H1 (cell line): ENCODE results near the gene VARS2. TPM values are rescaled to one million over a fixed set of nuclear protein-coding genes. Genes with fewer than 3 reads are reported as not detected.
A peak's percentile ranks its signal among the peaks of the same experiment; 100 is the strongest.

Source experiments
- CTCF ChIA-PET: fragments of 300-600 bp; sonication (Branson Sonifier 250); formaldehyde crosslinking; loops from one replicate; lab custom pipeline; 2021; ENCODE audit not compliant: partially characterized antibody; lab: Charles Lee
- POLR2A ChIA-PET: fragments of 300-600 bp; sonication (Branson Sonifier 250); formaldehyde crosslinking; loops from one replicate; lab custom pipeline; 2021; ENCODE audit warnings: inconsistent platforms; ENCODE audit not compliant: partially characterized antibody; lab: Charles Lee
- DNase-seq, 2 experiments: peaks; one replicate each; pipeline versions ENCODE4 v3.0.0 to v3.0.0-alpha.2; 2010 to 2022; ENCODE audit warnings: low spot score in 2 of 2, low read depth in 1 of 2, mixed read lengths in 1 of 2
- FAIRE-seq: peaks from 2 replicates; lab custom pipeline; 2011; peaks lifted over from hg19 to GRCh38; lab: Jason Lieb, UNC
- H2AFZ ChIP-seq: 2 replicates; pipeline ENCODE4 v1.8.1; 2012; ENCODE audit warnings: low read length, inconsistent platforms
- H2AK5ac ChIP-seq: 2 replicates; pipeline ENCODE4 v1.6.1; 2013; ENCODE audit warnings: low read depth, low read length
- H2BK120ac ChIP-seq: replicated peaks from 2 replicates; pipeline ENCODE3; 2013; ENCODE audit warnings: low read depth, low read length, inconsistent platforms
- H2BK12ac ChIP-seq: 2 replicates; pipeline ENCODE4 v1.6.1; 2013; ENCODE audit warnings: low read depth, low read length
- H2BK15ac ChIP-seq: 2 replicates; pipeline ENCODE4 v1.6.1; 2013; ENCODE audit warnings: low read length
- H2BK20ac ChIP-seq: 2 replicates; pipeline ENCODE4 v1.6.1; 2013; ENCODE audit warnings: low read length
- H2BK5ac ChIP-seq: 2 replicates; pipeline ENCODE4 v1.6.1; 2013; ENCODE audit warnings: low read depth, low read length
- H3K14ac ChIP-seq: 2 replicates; pipeline ENCODE4 v1.6.1; 2013; ENCODE audit warnings: inconsistent platforms; ENCODE audit not compliant: insufficient read length
- H3K18ac ChIP-seq: 2 replicates; pipeline ENCODE4 v1.6.1; 2013; ENCODE audit warnings: low read length; ENCODE audit errors: extremely low read depth
- H3K23ac ChIP-seq: 2 replicates; pipeline ENCODE4 v1.6.1; 2013; ENCODE audit warnings: inconsistent platforms; ENCODE audit not compliant: insufficient read length
- H3K23me2 ChIP-seq: 2 replicates; pipeline ENCODE4 v1.6.1; 2013; ENCODE audit warnings: low read depth, low read length
- H3K27ac ChIP-seq: 2 replicates; pipeline ENCODE4 v1.6.1; 2011; ENCODE audit warnings: low read depth, low read length, inconsistent platforms
- H3K27me3 ChIP-seq, 4 experiments: replicated peaks in 1 of 4; 1 replicate in 1 of 4; 2 replicates in 3 of 4; pipeline versions ENCODE4 v1.6.1 to v1.8.1; 2011 to 2013; ENCODE audit warnings: low read length in 3 of 4, mild to moderate bottlenecking in 3 of 4, inconsistent platforms in 2 of 4, mixed read lengths in 2 of 4, moderate library complexity in 1 of 4; ENCODE audit not compliant: control insufficient read depth in 3 of 4, insufficient read depth in 3 of 4; ENCODE audit errors: extremely low read depth in 1 of 4
- H3K36me3 ChIP-seq, 4 experiments: 2 replicates each; pipeline versions ENCODE4 v1.6.1 to v1.8.1; 2011 to 2013; ENCODE audit warnings: mild to moderate bottlenecking in 4 of 4, low read length in 3 of 4, moderate library complexity in 2 of 4, control low read depth in 1 of 4, inconsistent platforms in 1 of 4; ENCODE audit not compliant: insufficient read depth in 4 of 4, control insufficient read depth in 2 of 4
- H3K4ac ChIP-seq: replicated peaks from 2 replicates; pipeline ENCODE3; 2013; ENCODE audit warnings: low read length, low read depth, mixed read lengths, inconsistent platforms; ENCODE audit not compliant: insufficient read length
- H3K4me1 ChIP-seq, 4 experiments: replicated peaks in 1 of 4; 1 replicate in 1 of 4; 2 replicates in 3 of 4; pipeline versions ENCODE4 v1.6.1 to v1.8.1; 2011 to 2013; ENCODE audit warnings: low read length in 3 of 4, inconsistent platforms in 2 of 4, mixed read lengths in 1 of 4; ENCODE audit not compliant: insufficient read depth in 4 of 4, control insufficient read depth in 3 of 4
- H3K4me2 ChIP-seq, 2 experiments: 2 replicates each; pipeline versions ENCODE4 v1.6.1 to v1.8.1; 2011 to 2013; ENCODE audit warnings: low read depth in 2 of 2, low read length in 2 of 2, control low read depth in 1 of 2, inconsistent platforms in 1 of 2, mild to moderate bottlenecking in 1 of 2; ENCODE audit not compliant: insufficient read depth in 1 of 2
- H3K4me3 ChIP-seq, 4 experiments: fragments of 200-600, 300-600 bp in 1 of 4; sonication (generic), shearing (Covaris generic), sonication (Bioruptor Twin) in 1 of 4; 2 replicates each; pipeline versions ENCODE4 v1.5.1 to v1.8.1; 2011 to 2016; ENCODE audit warnings: low read length in 4 of 4, low read depth in 3 of 4, control low read depth in 2 of 4, inconsistent platforms in 2 of 4, mild to moderate bottlenecking in 2 of 4, mixed read lengths in 1 of 4, moderate library complexity in 1 of 4; ENCODE audit not compliant: insufficient read depth in 2 of 4; ENCODE audit errors: extremely low read depth in 1 of 4
- H3K56ac ChIP-seq: replicated peaks from 2 replicates; pipeline ENCODE3; 2013; ENCODE audit warnings: low read depth, mild to moderate bottlenecking, mixed read lengths, low read length, inconsistent platforms; ENCODE audit not compliant: insufficient read length
- H3K79me1 ChIP-seq: 2 replicates; pipeline ENCODE4 v1.6.1; 2013; ENCODE audit warnings: low read depth, low read length, control low read depth
- H3K79me2 ChIP-seq, 2 experiments: 2 replicates each; pipeline versions ENCODE4 v1.6.1 to v1.8.1; 2012 to 2013; ENCODE audit warnings: low read length in 2 of 2, mild to moderate bottlenecking in 2 of 2, inconsistent platforms in 1 of 2; ENCODE audit not compliant: insufficient read depth in 2 of 2, control insufficient read depth in 1 of 2
- H3K9ac ChIP-seq, 4 experiments: replicated peaks in 1 of 4; 1 replicate in 1 of 4; 2 replicates in 3 of 4; pipeline versions ENCODE4 v1.6.1 to v1.8.1; 2011 to 2013; ENCODE audit warnings: low read depth in 3 of 4, low read length in 3 of 4, control low read depth in 2 of 4, mild to moderate bottlenecking in 2 of 4, moderate library complexity in 2 of 4, inconsistent platforms in 1 of 4; ENCODE audit errors: extremely low read depth in 1 of 4
- H3K9me3 ChIP-seq, 2 experiments: 2 replicates each; pipeline versions ENCODE4 v1.6.1 to v1.8.1; 2012 to 2013; ENCODE audit warnings: mild to moderate bottlenecking in 2 of 2, moderate library complexity in 2 of 2, control low read depth in 1 of 2, inconsistent platforms in 1 of 2, low read depth in 1 of 2, low read length in 1 of 2, mixed read lengths in 1 of 2; ENCODE audit not compliant: insufficient read depth in 2 of 2
- H4K20me1 ChIP-seq, 2 experiments: replicated peaks in 1 of 2; 2 replicates each; pipeline versions ENCODE3 to v1.8.1; 2011 to 2013; ENCODE audit warnings: inconsistent platforms in 2 of 2, low read length in 2 of 2, mild to moderate bottlenecking in 1 of 2; ENCODE audit not compliant: insufficient read depth in 2 of 2, control insufficient read depth in 1 of 2
- H4K5ac ChIP-seq: 2 replicates; pipeline ENCODE4 v1.6.1; 2013; ENCODE audit warnings: low read length, low read depth, mixed read lengths, inconsistent platforms; ENCODE audit not compliant: insufficient read length
- H4K8ac ChIP-seq: 2 replicates; pipeline ENCODE4 v1.8.0; 2013; ENCODE audit warnings: mild to moderate bottlenecking, moderate library complexity, low read length, inconsistent platforms; ENCODE audit not compliant: insufficient read depth; ENCODE audit errors: extremely low read depth
- H4K91ac ChIP-seq: replicated peaks from 2 replicates; pipeline ENCODE3; 2013; ENCODE audit warnings: low read length, mixed read lengths, inconsistent platforms; ENCODE audit not compliant: insufficient read length
- BRCA1 ChIP-seq: IDR thresholded peaks from 2 replicates; pipeline ENCODE4 v1.6.1; 2012; ENCODE audit warnings: low read depth, low read length, improper control_type of control experiment
- CEBPB ChIP-seq: IDR thresholded peaks from 2 replicates; pipeline ENCODE4 v1.6.1; 2012; ENCODE audit warnings: low read depth, low read length
- JUN ChIP-seq: IDR thresholded peaks from 2 replicates; pipeline ENCODE4 v1.6.1; 2011; ENCODE audit warnings: low read depth, mild to moderate bottlenecking, improper control_type of control experiment, low read length
- POLR2AphosphoS5 ChIP-seq: IDR thresholded peaks from 2 replicates; pipeline ENCODE4 v1.6.1; 2011; ENCODE audit warnings: low read depth, low read length
- SAP30 ChIP-seq: fragments of 300-600 bp; sonication (generic); IDR thresholded peaks from 2 replicates; pipeline ENCODE4 v1.7.1; 2012; ENCODE audit warnings: low read length, moderate library complexity, mild to moderate bottlenecking, inconsistent platforms; ENCODE audit not compliant: insufficient read depth, insufficient replicate concordance
- YY1 ChIP-seq: IDR thresholded peaks from 2 replicates; pipeline ENCODE4 v1.6.1; 2011; ENCODE audit warnings: low read depth, mild to moderate bottlenecking, low read length
- WGBS, 2 experiments: shearing (Covaris generic) in 1 of 2; methylation state at CpG; one replicate each; pipeline versions ENCODE4 v1.1.6 to v1.1.7; 2013 to 2015; ENCODE audit warnings: low lambda C conversion rate in 2 of 2, mixed read lengths in 2 of 2, inconsistent platforms in 1 of 2, low coverage in 1 of 2, missing lambda C conversion rate in 1 of 2; ENCODE audit not compliant: insufficient replicate concordance in 2 of 2, insufficient coverage in 1 of 2, insufficient read length in 1 of 2; ENCODE audit errors: extremely low coverage in 1 of 2, missing lambda C conversion rate in 1 of 2; 5-methylcytosine and 5-hydroxymethylcytosine counted together
- polyA plus RNA-seq, 7 experiments: library from polyadenylated mRNA; depleted of rRNA in 3 of 7; stranded (reverse) in 5 of 7; unstranded in 2 of 7; fragments of >200 nt in 5 of 7; fragments of 200-250 nt in 2 of 7; gene quantifications; 1 replicate in 5 of 7; 2 replicates in 1 of 7; 4 replicates in 1 of 7; pipeline versions ENCODE4 v1.2.1 to v1.2.3, GENCODE V29; 2011 to 2013; ENCODE audit warnings: missing spikeins in 2 of 7, mixed read lengths in 2 of 7
- total RNA-seq: library from RNA; stranded (reverse); fragmentation: NEBNext Ultra II Directional; extraction: Animal tissue kit (Norgen Biotek cat#: 25700); gene quantifications from 2 replicates; pipeline ENCODE4 v1.2.1, GENCODE V29; 2021

VARS2 gene
- total and polyA plus RNA-seq, 2 of the 8 experiments (the other 6 are each of a cell fraction or from before 2014, with no cell fraction given) = 26.8 to 47.7 TPM

DNA sequence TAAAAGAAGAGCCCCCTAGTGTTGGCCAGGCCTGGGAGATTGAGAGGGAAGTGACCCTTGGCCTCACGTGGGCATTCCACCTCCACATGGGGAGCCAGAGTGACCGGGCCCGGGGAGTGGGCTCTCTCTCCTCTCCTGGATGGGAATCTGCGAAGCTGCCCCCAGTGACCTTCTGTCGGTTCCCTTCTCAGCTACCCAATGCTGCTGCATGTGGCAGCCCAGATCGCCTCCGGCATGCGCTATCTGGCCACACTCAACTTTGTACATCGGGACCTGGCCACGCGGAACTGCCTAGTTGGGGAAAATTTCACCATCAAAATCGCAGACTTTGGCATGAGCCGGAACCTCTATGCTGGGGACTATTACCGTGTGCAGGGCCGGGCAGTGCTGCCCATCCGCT is 16.2 kb upstream of the VARS2 start:
- Histone ChIP-seq H3K4ac (no peak overlapping the region), H4K91ac (no peak overlapping the region), H3K9ac (no peak overlapping the region), H2BK20ac (no peak overlapping the region), H2BK120ac (no peak overlapping the region), H2BK5ac (no peak overlapping the region), H3K36me3 (peaks cover 38 to 73% (median 61%) of the 10 kb centered on the region in 4 experiments), H3K79me2 (no peaks in the 10 kb centered on the region), H3K23me2 (peaks cover 5% of the 10 kb centered on the region; the same call in 1 of the 2 replicates), H3K27ac (no peak overlapping the region), H2BK15ac (no peak overlapping the region), H4K5ac (no peak overlapping the region), H3K4me2 (no peak overlapping the region), H3K14ac (no peak overlapping the region), H3K56ac (no peak overlapping the region), H3K4me1 (no peaks in the 10 kb centered on the region), H2BK12ac (no peak overlapping the region), H3K27me3 (no peaks in the 10 kb centered on the region), H4K20me1 (peaks cover 2 to 16% of the 10 kb centered on the region in 2 experiments), H3K4me3 (no peak overlapping the region), H4K8ac (peak overlapping the region; percentile 48; the same call in 1 of the 2 replicates), H3K18ac (no peak overlapping the region), H3K9me3 (no peaks in the 10 kb centered on the region), H2AFZ (no peak overlapping the region), H2AK5ac (no peak overlapping the region), H3K23ac (no peak overlapping the region), H3K79me1 (peaks cover 5% of the 10 kb centered on the region; the same call in 1 of the 2 replicates)
- DNase-seq (no peak), FAIRE-seq (no peak)
- TF ChIP-seq SAP30 (no peak), POLR2AphosphoS5 (no peak), JUN (no peak), BRCA1 (no peak), CEBPB (no peak), YY1 (no peak)
- ChIA-PET CTCF (interaction anchor here (1.1 to 1.7 kb wide), 5 partner anchors 9 to 182 kb away, joined by 3 to 5 read pairs (median 3); partner anchors contain the start of gene GTF2H4), POLR2A (interaction anchor here (1.4 to 5.4 kb wide), 5 partner anchors 9 to 76 kb away, joined by 3 to 22 read pairs (median 5); partner anchors contain the start of genes DDR1 and VARS2)
- 95% methylated on average over 15 of the region's 16 CpGs; no CpG with 5 or more reads in 1 of the 2 experiments for WGBS, 2 experiments
